NCI-H1092 (cell line): ENCODE results near the gene FREM3.

ENCODE experiments used
- DNase-seq: peaks from one replicate; lab custom pipeline; 2025; lab: John Stamatoyannopoulos, UW

Gene FREM3

DNA sequence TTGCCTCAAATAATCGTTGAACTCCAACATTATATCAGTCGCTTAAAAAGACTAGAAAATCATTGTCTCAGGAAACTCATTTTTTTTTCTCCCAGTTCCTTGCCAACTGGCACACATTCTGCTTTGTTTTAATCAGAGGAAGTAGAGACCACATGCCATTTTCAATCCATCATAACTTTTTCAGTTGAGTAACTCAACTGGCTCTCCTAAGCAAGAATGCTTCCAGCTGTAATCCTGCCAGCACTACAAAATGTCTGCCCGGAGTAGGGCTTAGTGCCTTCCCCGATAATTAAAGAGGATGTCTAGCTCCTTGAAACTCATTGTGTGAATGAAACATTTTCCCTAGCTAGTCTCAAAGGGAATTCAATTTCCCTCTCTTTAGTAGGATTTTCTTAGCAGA, 33.0 kb downstream of the FREM3 start:
- no peak for DNase-seq

DNA sequence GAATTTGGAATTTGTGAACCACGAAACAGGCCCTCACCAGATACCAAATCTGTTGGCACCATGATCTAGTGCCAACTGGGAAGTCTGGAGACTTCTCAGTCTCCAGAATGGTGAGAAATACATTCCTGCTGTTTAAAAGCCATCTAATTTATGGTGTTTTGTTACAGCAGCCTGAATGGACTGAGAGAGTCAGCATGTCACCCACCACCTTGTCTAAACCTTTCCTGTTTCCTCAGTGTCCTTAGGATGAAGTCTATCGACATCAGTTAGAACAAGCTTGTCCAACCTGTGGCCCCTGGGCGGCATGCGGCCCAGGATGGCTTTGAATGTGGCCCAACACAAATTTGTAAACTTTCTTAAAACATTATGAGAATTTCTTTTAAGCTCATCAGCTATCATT, 42.1 kb downstream of the FREM3 start:
- DNase-seq = no peak

DNA sequence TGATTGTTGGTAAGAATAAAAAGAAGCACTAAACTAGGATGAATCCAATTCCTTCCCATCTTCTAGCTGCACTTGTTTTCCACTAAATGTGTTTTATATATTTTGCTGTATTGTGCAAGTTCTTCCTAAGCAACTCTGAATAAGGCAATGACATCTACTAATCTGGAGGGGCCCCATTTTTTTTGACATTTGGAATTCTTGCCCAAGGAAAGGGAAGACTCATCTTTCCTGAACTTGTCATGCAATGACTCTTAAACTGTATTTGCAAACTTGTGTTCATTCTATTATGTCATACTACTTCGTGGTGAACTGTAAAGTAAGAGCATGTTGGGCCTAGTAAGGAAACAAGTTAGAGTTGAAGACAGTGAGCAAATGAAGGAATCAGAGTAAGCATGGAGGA, 45.9 kb downstream of the FREM3 start:
- no peak for DNase-seq

DNA sequence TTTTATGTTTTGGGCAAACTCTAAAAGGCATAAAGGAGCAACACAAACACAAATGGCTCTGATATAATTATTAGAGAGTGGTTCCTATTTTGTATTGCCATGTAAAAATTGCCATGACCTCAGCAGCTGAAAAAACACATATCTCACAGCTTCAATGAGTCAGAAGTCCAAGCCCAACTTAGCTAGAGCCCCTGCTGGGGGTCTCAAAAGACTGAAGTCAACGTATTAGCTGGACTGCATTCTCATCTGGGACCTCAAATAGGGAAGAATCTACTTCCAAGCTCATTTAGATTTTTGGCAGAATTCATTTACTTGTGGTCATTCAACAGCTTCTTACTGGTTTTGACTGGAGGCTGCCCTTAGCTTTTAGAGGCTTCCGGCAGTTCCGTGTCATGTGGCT, 47.4 kb downstream of the FREM3 start:
- DNase-seq = no peak

DNA sequence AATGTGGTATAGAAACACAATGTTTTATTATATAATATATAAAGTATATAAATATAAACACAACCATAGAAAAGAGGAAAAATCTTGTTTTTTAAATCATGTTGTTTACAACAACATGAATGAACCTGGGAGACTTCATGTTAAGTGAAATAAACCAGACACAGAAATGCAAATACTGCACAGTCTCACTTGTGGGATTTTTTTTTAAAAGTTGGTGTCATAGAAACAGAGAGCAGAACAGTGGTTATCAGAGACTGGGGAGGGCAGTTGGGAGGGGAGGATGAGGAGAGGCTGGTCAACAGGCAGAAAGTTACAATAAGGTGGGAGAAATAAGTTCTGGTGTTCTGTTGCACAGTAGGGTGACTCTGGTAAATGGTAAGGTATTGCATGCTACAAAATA, 57.1 kb downstream of the FREM3 start:
- DNase-seq = no peak

DNA sequence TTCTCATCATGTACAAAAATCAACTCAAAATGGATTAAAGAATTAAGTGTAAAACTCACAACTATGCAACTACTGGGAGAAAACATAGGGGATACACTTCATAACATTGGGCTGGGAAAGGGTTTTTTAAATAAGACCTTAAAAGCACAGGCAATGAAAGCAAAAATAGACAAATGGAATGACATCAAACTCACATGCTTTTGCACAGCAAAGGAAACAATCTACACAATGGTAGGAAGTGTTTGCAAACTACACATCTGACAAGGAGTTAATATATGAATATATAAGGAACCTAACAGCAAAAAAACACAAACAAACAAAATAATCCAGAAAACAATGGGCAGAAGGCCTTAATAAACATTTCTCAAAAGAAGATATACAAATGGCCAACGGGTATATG, 57.9 kb downstream of the FREM3 start:
- no peak for DNase-seq

DNA sequence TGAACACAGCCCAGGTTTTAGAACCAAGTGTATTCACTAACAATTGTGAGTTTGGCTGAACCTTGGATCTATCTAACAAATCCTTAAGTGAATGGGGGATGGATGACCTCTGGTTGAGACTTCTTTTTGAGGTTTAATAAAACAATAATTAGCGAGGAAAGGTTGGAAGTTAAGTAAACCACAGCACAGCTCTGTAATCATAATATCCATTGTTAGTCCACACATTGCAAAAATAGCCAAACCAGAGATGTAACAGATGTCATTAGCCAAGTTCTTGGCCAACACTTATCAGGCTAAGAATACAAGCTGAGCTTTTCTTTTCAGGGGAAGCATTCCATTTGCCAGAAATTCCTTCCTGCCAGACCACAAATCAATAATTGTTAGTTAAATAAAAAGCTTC, 59.1 kb downstream of the FREM3 start:
- no peak for DNase-seq

DNA sequence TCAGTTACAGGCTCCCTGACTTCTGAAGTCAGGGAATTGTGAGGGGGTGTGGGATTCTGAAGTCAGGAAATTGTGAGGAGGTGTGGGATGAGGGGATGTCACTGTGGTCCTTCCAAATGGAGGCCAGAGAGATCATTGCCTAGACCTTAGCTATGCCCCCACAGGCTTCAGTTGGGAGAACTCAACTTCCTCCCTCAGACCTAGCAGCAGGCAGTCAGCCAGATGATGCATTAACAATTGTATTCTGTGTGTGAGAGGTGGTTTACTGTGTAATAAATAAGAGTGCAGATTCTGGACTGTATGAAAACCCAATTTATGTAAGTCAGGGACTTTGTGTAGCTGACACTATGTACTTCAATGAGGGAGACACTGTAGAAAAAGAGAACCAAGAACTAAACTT, 65.7 kb downstream of the FREM3 start:
- no peak for DNase-seq

DNA sequence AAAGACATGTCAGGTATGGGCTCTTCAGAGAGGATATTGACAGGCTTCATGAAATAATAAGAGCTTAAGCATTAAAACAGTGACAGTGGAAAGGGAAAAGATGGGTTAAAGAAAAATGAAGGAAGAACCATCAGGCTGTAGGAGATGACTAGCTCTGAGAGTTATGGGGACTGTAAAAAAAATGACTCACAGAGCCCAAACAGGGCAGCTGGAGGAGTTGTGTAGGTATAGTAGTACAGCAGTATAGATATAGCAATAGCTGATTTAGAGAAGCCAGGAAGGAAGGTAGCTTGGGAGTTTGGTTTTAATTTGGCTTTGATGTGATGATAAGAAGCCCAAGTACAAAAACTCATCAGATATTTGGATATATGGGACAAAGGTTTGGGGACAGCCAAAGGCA, 66.6 kb downstream of the FREM3 start:
- no peak for DNase-seq

DNA sequence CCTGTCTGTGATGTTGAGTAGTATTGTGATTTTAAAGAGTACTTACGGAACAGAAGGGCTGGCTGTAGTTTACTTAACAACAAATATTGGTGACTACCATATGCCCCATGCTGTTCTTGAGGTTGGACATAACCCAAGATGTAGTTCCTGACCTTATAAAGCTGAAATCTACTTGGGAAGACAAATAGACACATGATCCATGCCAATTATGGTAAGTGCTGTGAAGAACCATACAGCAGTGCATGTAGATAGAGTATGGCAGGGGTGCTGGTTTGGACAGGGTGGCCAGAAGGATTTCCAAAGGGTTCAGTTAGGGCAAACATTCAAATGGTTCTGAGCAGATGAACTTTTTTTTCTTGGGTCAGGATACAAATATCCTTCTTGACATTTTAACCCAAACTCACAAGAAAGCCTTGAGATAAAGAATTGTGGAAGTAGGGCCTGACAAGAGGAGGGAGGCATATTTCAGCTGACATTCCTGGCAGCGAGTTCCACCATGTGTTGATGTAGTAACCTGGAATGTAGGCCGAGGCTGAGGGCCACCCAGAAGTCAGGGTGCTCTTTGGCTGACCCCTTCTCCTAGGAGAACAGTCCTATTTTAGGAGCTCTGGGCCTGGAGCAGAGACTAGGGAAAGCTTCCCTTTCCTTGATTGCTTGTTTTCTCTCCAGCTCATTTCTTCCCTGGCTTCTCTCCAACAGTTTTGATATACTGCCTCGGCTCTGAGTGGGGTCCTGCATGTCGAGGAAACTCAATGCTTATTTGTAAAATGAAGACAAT, 74.2 kb downstream of the FREM3 start:
- peak; percentile 3 for DNase-seq

DNA sequence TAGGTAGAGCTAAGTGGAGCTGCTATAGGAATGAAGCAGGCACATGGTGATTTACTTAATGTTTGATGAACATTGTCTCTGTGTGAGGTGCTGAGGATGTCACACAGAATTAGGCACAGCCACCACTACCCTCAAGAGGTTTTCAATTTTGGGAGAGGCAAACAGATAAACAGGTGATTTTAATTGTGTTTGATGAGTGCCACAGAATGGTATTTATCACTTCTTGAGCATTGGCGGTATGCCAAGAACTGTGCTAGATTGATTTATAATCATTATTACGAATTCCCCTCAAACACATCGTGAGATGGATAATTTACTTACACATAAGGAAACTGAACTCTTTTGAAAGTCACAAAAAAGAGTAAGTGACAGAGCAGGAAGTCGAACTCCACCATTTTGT, 74.8 kb downstream of the FREM3 start:
- no peak for DNase-seq

DNA sequence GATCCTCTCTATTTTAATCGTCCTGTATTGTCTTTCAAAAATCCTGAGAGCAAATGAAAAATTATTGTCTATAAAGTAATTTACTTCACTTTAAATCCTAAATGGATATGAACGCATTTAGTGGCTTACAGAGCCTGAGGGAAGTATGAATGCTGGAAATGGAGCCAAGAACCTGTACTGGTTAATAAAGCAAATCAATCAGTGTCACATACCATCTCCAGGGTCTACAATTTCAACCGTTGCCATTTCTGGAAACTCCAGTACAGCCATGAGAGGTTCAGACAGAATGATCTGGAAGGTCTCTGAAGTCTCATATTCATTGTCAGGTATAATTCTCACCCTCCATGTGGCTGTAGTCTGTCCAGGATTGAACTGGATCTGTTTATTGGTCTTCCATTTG, 76.6 kb downstream of the FREM3 start:
- no peak for DNase-seq

DNA sequence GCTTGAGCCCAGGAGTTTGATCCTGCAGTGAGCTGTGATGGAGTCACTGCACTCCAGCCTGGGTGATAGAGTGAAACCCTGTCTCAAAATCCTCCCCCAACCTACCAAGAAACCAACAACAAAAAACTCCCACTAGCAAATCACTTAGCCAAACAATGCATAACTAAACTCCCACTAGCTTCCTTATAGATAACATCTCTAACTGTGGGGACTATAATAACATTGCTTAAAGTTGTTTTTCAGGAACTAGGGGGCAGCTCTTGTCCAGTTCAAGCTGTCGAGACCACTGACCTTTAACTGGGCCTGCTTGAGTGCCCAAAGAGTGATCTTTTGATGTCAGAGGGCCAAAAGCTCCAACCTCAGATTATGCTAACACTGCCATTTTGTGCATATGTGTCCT, 81.7 kb downstream of the FREM3 start:
- no peak for DNase-seq

DNA sequence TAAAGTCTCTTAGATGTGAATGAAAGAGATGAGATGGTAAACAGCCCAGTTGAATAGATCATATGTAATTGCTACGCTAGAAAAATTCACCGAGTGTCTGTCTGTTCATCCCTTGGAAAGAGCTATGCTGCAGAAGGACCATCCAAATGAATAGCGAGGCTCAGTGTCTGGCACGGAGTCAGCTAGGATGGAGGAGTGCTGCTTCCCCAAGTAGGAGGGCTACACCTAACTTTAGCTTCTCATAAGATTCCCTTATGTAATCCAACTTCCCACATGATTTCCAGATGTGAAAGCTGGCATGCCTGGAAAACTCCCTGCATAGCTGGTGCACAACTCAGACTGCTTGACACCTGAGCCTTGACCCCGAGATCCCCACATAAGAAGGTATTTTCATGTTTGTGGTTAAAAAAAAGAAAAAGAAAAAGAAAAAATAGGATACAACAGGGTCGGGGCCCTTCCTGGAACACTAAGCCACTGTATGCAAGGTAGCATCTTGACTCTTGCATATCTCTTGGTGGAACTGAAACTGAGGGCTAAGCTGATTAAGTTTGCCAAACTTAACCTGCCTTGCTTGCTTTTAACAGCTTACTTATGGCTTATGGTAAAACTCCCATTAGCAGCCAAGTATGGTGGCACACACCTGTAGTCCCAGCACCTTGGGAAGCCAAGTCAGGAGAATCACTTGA, 82.3 kb downstream of the FREM3 start:
- no peak for DNase-seq

DNA sequence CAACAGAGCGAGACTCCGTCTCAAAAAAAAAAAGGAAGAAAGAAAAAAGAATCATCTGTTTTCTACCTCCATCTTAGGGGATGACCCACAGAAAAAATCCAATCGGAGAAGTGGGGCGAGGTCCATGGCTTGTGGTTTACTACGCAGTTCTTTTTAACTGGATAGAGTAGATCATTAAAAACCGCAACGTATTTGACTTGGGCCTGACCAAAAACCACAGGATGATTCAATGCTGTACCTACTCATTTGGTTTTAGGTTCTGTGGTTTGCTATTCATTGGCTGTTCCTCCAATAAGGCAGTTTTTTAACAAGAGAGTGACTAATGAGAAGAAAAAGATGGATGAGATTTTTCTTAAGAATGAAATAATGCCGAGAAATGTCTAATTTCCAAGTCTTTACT, 83.7 kb downstream of the FREM3 start:
- DNase-seq = no peak

DNA sequence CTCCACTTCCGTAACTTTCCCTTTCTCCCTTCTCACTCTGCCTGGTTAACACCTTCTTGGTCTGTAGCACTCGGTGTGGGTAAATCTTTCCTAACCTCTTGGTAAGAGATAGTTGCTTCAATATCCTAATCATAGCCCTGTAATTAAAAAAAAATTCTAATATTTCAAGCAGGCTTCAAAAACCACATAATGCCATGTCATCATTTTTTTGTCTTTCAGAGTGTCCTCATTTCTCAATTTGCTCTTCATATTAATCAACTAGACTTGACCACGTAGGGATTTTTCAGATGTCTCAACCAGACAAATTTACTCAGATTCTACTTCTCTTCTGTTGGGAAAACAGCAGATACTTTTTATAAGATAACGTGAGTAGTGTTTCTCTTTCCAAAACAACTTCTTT, 91.0 kb downstream of the FREM3 start:
- DNase-seq = no peak

DNA sequence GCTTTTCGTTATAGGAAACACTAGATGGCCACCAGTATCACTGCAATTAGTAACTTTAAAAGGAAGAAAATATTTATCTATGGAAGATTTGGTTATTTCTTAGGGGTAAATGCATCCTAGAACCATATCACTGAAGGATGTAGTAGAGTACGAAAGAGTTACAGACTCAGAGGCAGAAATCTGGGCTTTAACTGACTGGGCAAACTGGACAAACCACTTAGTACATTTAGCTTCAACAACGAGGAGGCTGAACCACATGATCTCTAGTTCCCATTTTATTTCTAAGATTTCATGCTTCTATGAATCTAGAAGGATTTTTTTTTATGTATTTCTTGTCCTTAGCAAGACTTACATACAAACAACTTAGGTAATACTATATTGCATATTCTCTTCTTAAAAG, 94.0 kb downstream of the FREM3 start:
- no peak for DNase-seq

DNA sequence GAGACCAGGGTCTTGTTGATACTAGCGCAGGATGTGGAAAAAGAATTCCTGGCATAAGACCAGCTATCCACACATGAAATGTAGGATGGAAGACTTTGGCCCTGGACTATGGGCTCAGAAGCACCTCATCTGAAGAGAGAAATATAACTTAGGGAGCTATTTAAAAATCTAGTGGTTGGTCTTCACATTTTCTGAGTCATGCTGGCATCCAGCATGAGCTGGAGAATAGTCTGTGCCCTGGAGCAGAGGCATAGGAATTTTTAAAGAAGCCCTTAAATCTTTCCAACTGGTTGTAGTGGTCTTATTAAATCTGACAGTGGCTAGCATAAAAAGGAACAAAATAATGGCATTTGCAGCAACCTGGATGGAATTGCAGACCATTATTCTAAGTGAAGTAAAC, 100.6 kb downstream of the FREM3 start:
- DNase-seq = no peak

DNA sequence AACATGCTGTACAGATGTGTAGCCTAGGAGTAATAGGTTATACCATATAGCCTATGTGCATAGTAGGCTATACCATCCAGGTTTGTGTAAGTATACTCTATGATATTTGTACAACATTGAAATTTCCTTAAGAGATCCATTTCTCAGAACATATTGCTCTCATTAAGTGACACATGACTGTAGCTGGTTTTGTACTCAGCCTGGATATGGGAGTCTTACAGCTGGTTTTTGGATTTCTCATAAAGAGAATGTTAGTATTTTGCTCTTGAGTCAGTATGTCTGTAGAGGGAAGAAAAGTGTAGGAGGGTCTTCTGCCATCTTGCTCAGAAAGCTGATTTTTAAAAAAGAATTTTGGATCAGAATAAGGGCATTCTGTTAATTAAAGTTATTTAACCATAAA, 101.7 kb downstream of the FREM3 start:
- DNase-seq = no peak

DNA sequence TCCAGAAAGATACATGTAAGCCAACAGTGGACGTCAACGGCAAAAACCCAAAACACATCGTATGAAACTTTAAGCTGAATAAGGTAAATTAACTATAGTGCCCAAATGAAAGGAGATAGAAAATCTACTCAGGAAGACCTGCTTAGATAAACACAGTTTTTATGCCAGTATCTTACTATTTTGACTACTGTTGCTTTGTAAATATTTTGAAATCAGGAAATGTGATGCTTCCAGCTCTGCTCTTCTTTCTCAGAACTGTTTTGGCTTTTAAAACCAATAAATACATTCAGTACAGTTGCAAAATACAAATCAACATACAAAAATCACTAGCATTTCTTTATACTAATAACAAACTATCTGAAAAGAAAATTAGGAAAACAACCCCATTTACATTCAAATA, 103.2 kb downstream of the FREM3 start:
- no peak for DNase-seq

DNA sequence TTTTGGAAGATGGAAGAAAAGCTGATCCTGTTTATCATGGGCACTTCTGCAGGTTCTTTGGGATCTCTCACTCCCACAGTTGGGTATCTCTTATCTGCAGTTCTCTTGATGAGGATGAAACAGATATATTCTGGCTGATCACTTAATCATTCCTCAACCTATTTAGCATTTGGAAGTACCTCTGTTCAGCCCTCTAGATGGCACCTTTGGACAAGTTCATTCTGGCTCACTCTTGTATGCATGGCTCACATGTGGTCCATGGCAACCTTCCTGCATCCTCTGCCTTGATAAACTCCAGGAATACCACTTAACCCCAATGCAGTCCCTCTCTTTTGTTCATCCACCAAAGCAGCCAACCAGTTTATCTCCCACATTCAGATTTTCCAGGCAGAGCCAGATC, 112.8 kb downstream of the FREM3 start:
- DNase-seq = no peak

DNA sequence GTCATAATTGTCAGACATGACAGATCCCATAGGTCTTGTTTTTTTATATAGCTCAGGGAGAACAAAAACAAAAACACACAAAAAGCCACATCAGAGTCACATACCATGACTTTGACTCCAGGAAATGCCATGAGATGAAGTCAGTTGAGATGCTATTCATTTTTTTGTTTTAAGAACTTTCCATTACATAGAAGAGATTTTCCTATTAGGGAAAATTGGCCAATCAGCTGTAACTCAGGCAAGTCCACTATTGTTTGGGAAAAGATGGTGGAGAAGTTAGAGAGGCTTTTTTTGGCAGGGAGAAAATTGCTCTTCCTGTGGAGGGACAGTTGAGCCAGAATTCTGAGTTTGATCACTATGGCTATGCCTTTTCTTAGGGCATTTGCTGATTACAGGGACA, 114.4 kb downstream of the FREM3 start:
- DNase-seq = no peak

DNA sequence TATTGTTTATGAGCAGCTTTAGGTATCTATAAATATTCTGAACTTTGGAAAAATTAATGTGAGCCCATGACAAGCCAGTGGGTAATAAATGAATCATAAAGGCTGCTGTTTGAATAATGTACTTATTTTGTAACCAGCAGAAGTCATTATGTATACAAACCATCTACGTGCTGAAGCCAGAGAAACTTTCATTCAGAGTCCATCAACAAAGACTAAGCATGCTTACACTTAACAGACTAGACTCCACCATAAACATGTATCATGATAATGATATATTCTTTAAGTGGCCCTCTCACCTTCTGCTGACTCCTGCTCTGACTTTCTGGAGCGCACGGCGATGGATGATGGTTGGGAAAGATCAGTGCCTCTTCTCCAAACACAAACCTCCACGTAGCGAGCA, 114.9 kb downstream of the FREM3 start:
- no peak for DNase-seq

DNA sequence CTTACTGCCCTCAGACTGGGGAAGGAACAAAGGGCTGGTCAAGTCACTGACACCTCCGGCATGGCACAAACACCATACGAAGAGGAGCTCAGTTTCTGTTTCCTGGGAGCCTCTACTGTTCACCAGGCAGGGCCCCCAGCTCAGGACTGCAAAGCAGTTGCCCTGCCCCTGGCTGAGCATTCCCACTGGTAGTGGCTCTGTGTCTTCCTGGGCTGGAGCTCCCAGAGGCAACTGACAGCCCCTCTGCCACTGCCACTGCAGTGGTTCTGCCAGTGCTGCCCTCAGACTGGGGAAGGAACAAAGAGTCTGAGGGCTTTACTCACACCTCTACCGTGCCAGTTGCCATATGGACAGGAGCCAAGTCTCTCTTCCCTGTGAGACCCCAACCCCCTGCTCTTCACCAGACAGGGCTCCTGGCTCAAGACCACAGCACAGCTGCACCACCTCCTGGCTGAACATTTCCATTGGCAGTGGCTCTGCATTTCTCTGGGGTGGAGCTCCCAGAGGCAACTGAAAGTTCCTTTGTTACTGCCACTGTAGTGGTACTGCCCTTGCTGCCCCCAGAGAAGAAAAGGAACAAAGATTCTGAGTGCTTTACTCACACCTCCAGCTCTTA, 119.0 kb downstream of the FREM3 start:
- DNase-seq = peak; percentile 3
